GM12878 (cell line): Measurements from ENCODE around the gene MYLK3. TPM values are rescaled to one million over a fixed set of nuclear protein-coding genes. Genes with fewer than 3 reads are reported as not detected.
A peak's percentile ranks its signal among the peaks of the same experiment; 100 is the strongest.

ENCODE experiments used
- BCL11A ChIP-seq: IDR thresholded peaks from 2 replicates; pipeline ENCODE4 v1.6.1; 2011; ENCODE audit warnings: low read depth, low read length
- BMI1 ChIP-seq: fragments of 450-650 bp; IDR thresholded peaks from 2 replicates; pipeline ENCODE4 v1.6.1; 2016; ENCODE audit warnings: mild to moderate bottlenecking, moderate library complexity, borderline replicate concordance
- CBX3 ChIP-seq: fragments of 200-600 bp; sonication (generic); IDR thresholded peaks from 2 replicates; pipeline ENCODE4 v1.6.1; 2016; ENCODE audit warnings: low read depth, borderline replicate concordance
- CREM ChIP-seq: IDR thresholded peaks from 2 replicates; pipeline ENCODE4 v1.6.1; 2014; ENCODE audit warnings: antibody characterized with exemption, low read depth
- DPF2 ChIP-seq: fragments of 450-650 bp; IDR thresholded peaks from 2 replicates; pipeline ENCODE4 v1.6.1; 2017; ENCODE audit warnings: mild to moderate bottlenecking
- EGR1 ChIP-seq, 2 experiments: IDR thresholded peaks; 1 replicate in 1 of 2; 2 replicates in 1 of 2; pipeline ENCODE4 v1.6.1; 2011 to 2012; ENCODE audit warnings: low read depth in 2 of 2, low read length in 2 of 2, borderline replicate concordance in 1 of 2, mild to moderate bottlenecking in 1 of 2, moderate library complexity in 1 of 2
- EP300 ChIP-seq, 2 experiments: fragments of 150-350 bp in 1 of 2; IDR thresholded peaks; 2 replicates each; pipeline ENCODE4 v1.6.1; 2011 to 2012; ENCODE audit warnings: low read depth in 2 of 2, low read length in 2 of 2, borderline replicate concordance in 1 of 2, improper control_type of control experiment in 1 of 2, inconsistent platforms in 1 of 2; ENCODE audit not compliant: control insufficient read depth in 1 of 2
- RAD21 ChIP-seq: IDR thresholded peaks from 2 replicates; pipeline ENCODE4 v1.6.1; 2011; ENCODE audit warnings: mild to moderate bottlenecking, low read depth, low read length, moderate library complexity; ENCODE audit not compliant: insufficient read depth
- RELA ChIP-seq: fragments of 450-650 bp; IDR thresholded peaks from 2 replicates; pipeline ENCODE4 v1.8.0; 2014; ENCODE audit warnings: borderline replicate concordance; ENCODE audit not compliant: partially characterized antibody
- SREBF2 ChIP-seq: IDR thresholded peaks from 2 replicates; pipeline ENCODE4 v1.6.1; 2012; ENCODE audit warnings: mild to moderate bottlenecking, low read length
- STAT3 ChIP-seq: IDR thresholded peaks from 2 replicates; pipeline ENCODE4 v1.6.1; 2011; ENCODE audit warnings: low read depth, low read length, improper control_type of control experiment
- WRNIP1 ChIP-seq: IDR thresholded peaks from 2 replicates; pipeline ENCODE4 v1.6.1; 2011; ENCODE audit warnings: low read depth, low read length, improper control_type of control experiment, borderline replicate concordance
- polyA plus RNA-seq, 11 experiments: library from polyadenylated mRNA; depleted of rRNA in 4 of 11; unstranded in 6 of 11; stranded (reverse) in 5 of 11; fragments of >200 nt; fragmentation: Nextera tagmentation in 4 of 11; fragmentation: Illumina TruSeq in 1 of 11; extraction: Ambion mirVana in 4 of 11; extraction: Trizol in 1 of 11; gene quantifications; 1 replicate in 1 of 11; 2 replicates in 10 of 11; pipeline versions ENCODE4 v1.2.1 to v1.2.3, GENCODE V29; 2011 to 2016; ENCODE audit warnings: inconsistent platforms in 2 of 11, missing spikeins in 2 of 11, low read depth in 1 of 11
- total RNA-seq, 4 experiments: library from RNA; depleted of rRNA in 3 of 4; stranded (reverse); fragments of >200 nt in 3 of 4; fragmentation: Illumina TruSeq in 1 of 4; extraction: Trizol in 1 of 4; gene quantifications; 2 replicates each; pipeline versions ENCODE4 v1.2.1 to v1.2.3, GENCODE V29; 2013 to 2021
- TF ChIP-seq, protein P1 (sequence below): IDR thresholded peaks from 2 replicates; pipeline ENCODE4 v1.6.1; 2011; ENCODE audit warnings: borderline replicate concordance, low read depth, mild to moderate bottlenecking, moderate library complexity, mixed read lengths, low read length; ENCODE audit not compliant: insufficient read depth; ENCODE audit errors: extremely low read length
- TF ChIP-seq, protein P2 (sequence below): fragments of 450-650 bp; IDR thresholded peaks from 2 replicates; pipeline ENCODE4 v1.6.1; 2017; ENCODE audit warnings: mild to moderate bottlenecking
- TF ChIP-seq, protein P3 (sequence below): fragments of 150-350 bp; IDR thresholded peaks from 2 replicates; pipeline ENCODE4 v1.6.1; 2016; ENCODE audit warnings: low read depth, low read length
- TF ChIP-seq, protein P4 (sequence below): IDR thresholded peaks from 2 replicates; pipeline ENCODE4 v1.6.1; 2012; ENCODE audit warnings: low read depth, low read length, improper control_type of control experiment
- TF ChIP-seq, protein P5 (sequence below): fragments of 450-650 bp; IDR thresholded peaks from 2 replicates; pipeline ENCODE4 v1.6.1; 2017; ENCODE audit warnings: mild to moderate bottlenecking, low read depth, inconsistent platforms; ENCODE audit not compliant: poor library complexity, severe bottlenecking
- TF ChIP-seq, protein P6 (sequence below): fragments of 450-650 bp; IDR thresholded peaks from 2 replicates; pipeline ENCODE4 v1.6.1; 2016; ENCODE audit warnings: mild to moderate bottlenecking

MYLK3 gene
- total and polyA plus RNA-seq, 10 of the 15 experiments (the other 5 are each of a cell fraction or from before 2014, with no cell fraction given), result 0.02 to 0.46 (median 0.17) TPM

DNA sequence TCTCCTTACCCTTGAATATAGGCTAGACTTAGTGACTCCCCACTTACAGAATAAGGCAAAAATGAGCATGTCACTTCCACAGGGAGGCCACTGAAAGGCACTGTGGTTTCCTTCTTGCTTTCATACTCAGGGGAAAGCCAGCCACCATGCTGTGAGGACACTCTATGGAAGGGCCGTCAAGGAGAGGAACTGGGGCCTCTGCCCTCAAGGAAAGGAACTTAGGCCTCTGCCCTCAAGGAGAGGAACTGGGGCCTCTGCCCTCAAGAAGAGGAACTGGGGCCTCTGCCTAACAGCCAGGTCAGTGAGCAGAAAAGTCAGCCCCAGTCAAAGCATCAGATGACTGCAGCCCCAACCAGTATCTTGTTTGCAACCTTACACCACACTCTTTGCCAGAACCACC is 89.2 kb downstream of the MYLK3 start (continued):
- no peak for TF ChIP-seq RAD21
- TF ChIP-seq, protein P1, sequence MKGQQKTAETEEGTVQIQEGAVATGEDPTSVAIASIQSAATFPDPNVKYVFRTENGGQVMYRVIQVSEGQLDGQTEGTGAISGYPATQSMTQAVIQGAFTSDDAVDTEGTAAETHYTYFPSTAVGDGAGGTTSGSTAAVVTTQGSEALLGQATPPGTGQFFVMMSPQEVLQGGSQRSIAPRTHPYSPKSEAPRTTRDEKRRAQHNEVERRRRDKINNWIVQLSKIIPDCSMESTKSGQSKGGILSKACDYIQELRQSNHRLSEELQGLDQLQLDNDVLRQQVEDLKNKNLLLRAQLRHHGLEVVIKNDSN, result no peak
- TF ChIP-seq, protein P2, sequence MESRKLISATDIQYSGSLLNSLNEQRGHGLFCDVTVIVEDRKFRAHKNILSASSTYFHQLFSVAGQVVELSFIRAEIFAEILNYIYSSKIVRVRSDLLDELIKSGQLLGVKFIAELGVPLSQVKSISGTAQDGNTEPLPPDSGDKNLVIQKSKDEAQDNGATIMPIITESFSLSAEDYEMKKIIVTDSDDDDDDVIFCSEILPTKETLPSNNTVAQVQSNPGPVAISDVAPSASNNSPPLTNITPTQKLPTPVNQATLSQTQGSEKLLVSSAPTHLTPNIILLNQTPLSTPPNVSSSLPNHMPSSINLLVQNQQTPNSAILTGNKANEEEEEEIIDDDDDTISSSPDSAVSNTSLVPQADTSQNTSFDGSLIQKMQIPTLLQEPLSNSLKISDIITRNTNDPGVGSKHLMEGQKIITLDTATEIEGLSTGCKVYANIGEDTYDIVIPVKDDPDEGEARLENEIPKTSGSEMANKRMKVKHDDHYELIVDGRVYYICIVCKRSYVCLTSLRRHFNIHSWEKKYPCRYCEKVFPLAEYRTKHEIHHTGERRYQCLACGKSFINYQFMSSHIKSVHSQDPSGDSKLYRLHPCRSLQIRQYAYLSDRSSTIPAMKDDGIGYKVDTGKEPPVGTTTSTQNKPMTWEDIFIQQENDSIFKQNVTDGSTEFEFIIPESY, result no peak
- TF ChIP-seq BCL11A, result no peak
- TF ChIP-seq, protein P3, sequence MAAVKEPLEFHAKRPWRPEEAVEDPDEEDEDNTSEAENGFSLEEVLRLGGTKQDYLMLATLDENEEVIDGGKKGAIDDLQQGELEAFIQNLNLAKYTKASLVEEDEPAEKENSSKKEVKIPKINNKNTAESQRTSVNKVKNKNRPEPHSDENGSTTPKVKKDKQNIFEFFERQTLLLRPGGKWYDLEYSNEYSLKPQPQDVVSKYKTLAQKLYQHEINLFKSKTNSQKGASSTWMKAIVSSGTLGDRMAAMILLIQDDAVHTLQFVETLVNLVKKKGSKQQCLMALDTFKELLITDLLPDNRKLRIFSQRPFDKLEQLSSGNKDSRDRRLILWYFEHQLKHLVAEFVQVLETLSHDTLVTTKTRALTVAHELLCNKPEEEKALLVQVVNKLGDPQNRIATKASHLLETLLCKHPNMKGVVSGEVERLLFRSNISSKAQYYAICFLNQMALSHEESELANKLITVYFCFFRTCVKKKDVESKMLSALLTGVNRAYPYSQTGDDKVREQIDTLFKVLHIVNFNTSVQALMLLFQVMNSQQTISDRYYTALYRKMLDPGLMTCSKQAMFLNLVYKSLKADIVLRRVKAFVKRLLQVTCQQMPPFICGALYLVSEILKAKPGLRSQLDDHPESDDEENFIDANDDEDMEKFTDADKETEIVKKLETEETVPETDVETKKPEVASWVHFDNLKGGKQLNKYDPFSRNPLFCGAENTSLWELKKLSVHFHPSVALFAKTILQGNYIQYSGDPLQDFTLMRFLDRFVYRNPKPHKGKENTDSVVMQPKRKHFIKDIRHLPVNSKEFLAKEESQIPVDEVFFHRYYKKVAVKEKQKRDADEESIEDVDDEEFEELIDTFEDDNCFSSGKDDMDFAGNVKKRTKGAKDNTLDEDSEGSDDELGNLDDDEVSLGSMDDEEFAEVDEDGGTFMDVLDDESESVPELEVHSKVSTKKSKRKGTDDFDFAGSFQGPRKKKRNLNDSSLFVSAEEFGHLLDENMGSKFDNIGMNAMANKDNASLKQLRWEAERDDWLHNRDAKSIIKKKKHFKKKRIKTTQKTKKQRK, result no peak
- peak; percentile 46; the same call in 1 of the 2 replicates for TF ChIP-seq CREM
- no peak for TF ChIP-seq RELA
- TF ChIP-seq, protein P4, sequence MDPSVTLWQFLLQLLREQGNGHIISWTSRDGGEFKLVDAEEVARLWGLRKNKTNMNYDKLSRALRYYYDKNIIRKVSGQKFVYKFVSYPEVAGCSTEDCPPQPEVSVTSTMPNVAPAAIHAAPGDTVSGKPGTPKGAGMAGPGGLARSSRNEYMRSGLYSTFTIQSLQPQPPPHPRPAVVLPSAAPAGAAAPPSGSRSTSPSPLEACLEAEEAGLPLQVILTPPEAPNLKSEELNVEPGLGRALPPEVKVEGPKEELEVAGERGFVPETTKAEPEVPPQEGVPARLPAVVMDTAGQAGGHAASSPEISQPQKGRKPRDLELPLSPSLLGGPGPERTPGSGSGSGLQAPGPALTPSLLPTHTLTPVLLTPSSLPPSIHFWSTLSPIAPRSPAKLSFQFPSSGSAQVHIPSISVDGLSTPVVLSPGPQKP, result no peak
- no peak for TF ChIP-seq BMI1
- TF ChIP-seq, protein P5, sequence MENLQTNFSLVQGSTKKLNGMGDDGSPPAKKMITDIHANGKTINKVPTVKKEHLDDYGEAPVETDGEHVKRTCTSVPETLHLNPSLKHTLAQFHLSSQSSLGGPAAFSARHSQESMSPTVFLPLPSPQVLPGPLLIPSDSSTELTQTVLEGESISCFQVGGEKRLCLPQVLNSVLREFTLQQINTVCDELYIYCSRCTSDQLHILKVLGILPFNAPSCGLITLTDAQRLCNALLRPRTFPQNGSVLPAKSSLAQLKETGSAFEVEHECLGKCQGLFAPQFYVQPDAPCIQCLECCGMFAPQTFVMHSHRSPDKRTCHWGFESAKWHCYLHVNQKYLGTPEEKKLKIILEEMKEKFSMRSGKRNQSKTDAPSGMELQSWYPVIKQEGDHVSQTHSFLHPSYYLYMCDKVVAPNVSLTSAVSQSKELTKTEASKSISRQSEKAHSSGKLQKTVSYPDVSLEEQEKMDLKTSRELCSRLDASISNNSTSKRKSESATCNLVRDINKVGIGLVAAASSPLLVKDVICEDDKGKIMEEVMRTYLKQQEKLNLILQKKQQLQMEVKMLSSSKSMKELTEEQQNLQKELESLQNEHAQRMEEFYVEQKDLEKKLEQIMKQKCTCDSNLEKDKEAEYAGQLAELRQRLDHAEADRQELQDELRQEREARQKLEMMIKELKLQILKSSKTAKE, result peak; percentile 27
- no peak for TF ChIP-seq SREBF2
- no peak for TF ChIP-seq STAT3
- TF ChIP-seq, protein P6, sequence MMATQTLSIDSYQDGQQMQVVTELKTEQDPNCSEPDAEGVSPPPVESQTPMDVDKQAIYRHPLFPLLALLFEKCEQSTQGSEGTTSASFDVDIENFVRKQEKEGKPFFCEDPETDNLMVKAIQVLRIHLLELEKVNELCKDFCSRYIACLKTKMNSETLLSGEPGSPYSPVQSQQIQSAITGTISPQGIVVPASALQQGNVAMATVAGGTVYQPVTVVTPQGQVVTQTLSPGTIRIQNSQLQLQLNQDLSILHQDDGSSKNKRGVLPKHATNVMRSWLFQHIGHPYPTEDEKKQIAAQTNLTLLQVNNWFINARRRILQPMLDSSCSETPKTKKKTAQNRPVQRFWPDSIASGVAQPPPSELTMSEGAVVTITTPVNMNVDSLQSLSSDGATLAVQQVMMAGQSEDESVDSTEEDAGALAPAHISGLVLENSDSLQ, result no peak
- 0 out of 2 replicates have a peak, but pooled peaks have one; percentile 31 for TF ChIP-seq DPF2
- TF ChIP-seq CBX3, result no peak
- no peak for TF ChIP-seq EP300 (IDR thresholded peaks at IDR 0.05; ENCODE audit: borderline replicate concordance in 1 of 2, control insufficient read depth in 1 of 2, low read depth in 2 of 2, low read length in 2 of 2)
- TF ChIP-seq WRNIP1, result 0 out of 2 replicates have a peak, but pooled peaks have one; percentile 63
- TF ChIP-seq EGR1 (IDR thresholded peaks at IDR 0.05; ENCODE audit: borderline replicate concordance in 1 of 2, low read depth in 2 of 2, low read length in 2 of 2), result 0 out of 3 replicates have a peak, but pooled peaks of 1 of the 2 experiments have one; percentile 43
